ENCODE data around the gene TEX19. TPM values are rescaled to one million over a fixed set of nuclear protein-coding genes. Genes with fewer than 3 reads are reported as not detected.
A peak's percentile ranks its signal among the peaks of the same experiment; 100 is the strongest.

Gene TEX19
- total RNA-seq, 2 experiments from 2014 or later: 2.0 to 3.4 TPM

DNA sequence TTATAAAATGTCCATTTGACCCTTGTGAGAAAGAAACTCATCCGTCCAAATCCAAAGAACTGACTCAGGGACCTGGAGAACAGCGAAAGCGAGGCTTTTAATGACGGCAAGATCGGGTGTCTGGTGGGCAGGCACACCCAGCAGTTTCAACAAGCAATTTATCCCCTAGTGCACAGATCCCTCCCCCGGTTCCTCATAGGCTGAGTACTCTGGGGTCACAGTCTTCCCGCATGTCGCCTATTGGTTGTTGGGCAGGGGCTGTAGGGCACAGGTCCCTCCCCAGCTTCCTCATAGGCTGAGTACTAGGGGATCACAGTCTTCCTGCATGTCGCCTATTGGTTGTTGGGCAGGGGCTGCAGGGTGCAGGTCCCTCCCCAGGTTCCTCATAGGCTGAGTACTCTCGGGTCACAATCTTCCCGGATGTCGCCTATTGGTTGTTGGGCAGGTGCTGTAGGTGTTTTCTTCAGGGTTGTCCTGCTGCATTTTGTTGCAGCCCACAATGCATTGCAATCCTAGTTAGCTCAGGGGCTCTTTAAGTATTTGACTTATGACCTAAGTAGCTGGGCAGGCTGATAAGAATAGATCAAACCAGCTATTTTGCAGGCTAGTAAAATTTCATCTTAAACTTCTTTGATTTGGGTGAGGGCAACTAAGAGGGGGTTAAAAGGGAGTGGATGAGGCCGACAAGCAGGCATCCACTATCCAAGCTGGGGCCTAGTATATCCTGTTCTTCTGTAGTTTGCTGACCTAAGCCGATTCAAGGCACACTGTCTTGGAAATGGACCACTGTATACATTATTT lies 8.9 kb downstream of the TEX19 start:
- intact Hi-C loops (cut with micrococcal nuclease; ENCODE audit: unreplicated experiment): no loop called here
- Histone ChIP-seq H3K4me2 (ENCODE audit: low read length) (peak overlapping the region; percentile 48), H3K79me2 (ENCODE audit: insufficient read depth, low read depth, low read length) (no peaks in the 10 kb centered on the region), H4K20me1 (ENCODE audit: insufficient read depth, low read length) (no peaks in the 10 kb centered on the region), H2AFZ (ENCODE audit: low read length) (peak overlapping the region; percentile 56; the same call in 1 of the 2 replicates), H3K9me2 (ENCODE audit: insufficient read depth, low read length) (no peaks in the 10 kb centered on the region), H3K27ac (ENCODE audit: low read depth, low read length, poor library complexity, severe bottlenecking) (peak overlapping the region; percentile 62), H3K36me3 (ENCODE audit: insufficient read depth, low read length) (no peaks in the 10 kb centered on the region), H3K4me1 (ENCODE audit: insufficient read depth, low read length, poor library complexity, severe bottlenecking) (peaks cover 69% of the 10 kb centered on the region), H3K4me3 (ENCODE audit: low read depth, low read length, poor library complexity, severe bottlenecking) (peak overlapping the region; percentile 59), H3K9me3 (ENCODE audit: low read length) (no peaks in the 10 kb centered on the region)
- ChIA-PET POLR2A (interaction anchor here (0.6 to 0.8 kb wide), 2 partner anchors 9 to 85 kb away, joined by 3 to 4 read pairs; partner anchors contain the start of gene TEX19), CTCF (ENCODE audit: unreplicated experiment) (interaction anchor here (0.7 to 0.8 kb wide), 2 partner anchors 15 to 894 kb away, joined by 3 read pairs; no protein-coding TSS in a partner anchor)
- BruUV-seq (replicated peaks): no TSS peak
- peak; percentile 96 for DNase-seq (ENCODE audit: low spot score)
- no peak for TF ChIP-seq EZH2phosphoT487 (IDR thresholded peaks at IDR 0.05; ENCODE audit: borderline replicate concordance, low read depth, low read length)
- TF ChIP-seq, protein P1, sequence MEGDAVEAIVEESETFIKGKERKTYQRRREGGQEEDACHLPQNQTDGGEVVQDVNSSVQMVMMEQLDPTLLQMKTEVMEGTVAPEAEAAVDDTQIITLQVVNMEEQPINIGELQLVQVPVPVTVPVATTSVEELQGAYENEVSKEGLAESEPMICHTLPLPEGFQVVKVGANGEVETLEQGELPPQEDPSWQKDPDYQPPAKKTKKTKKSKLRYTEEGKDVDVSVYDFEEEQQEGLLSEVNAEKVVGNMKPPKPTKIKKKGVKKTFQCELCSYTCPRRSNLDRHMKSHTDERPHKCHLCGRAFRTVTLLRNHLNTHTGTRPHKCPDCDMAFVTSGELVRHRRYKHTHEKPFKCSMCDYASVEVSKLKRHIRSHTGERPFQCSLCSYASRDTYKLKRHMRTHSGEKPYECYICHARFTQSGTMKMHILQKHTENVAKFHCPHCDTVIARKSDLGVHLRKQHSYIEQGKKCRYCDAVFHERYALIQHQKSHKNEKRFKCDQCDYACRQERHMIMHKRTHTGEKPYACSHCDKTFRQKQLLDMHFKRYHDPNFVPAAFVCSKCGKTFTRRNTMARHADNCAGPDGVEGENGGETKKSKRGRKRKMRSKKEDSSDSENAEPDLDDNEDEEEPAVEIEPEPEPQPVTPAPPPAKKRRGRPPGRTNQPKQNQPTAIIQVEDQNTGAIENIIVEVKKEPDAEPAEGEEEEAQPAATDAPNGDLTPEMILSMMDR (conservative IDR thresholded peaks at IDR 0.05; ENCODE audit: low read length): no peak

DNA sequence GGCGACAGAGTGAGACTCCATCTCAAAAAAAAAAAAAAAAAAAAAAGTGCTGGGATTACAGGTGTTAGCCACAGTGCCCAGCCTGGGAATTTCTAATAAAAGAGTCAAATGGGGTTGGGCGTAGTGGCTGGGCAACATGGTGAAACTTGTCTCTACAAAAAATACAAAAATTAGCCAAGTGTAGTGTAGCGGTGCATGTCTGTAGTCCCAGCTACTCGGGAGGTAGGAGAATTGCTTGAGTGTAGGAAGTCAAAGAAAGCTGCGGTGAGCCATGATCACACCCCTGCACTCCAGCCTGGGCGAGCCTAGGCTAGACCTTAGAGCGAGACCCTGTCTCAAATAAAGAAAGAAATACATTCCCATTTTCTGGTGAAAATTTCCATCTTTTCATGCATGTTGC lies 10.2 kb downstream of the TEX19 start:
- Histone ChIP-seq H3K79me2 (ENCODE audit: insufficient read depth, low read depth, low read length) (no peaks in the 10 kb centered on the region), H3K27ac (ENCODE audit: low read depth, low read length, poor library complexity, severe bottlenecking) (peak overlapping the region; percentile 2), H3K4me1 (ENCODE audit: insufficient read depth, low read length, poor library complexity, severe bottlenecking) (peaks cover 64% of the 10 kb centered on the region), H3K4me3 (ENCODE audit: low read depth, low read length, poor library complexity, severe bottlenecking) (no peak overlapping the region), H3K36me3 (ENCODE audit: insufficient read depth, low read length) (no peaks in the 10 kb centered on the region), H4K20me1 (ENCODE audit: insufficient read depth, low read length) (no peaks in the 10 kb centered on the region), H2AFZ (ENCODE audit: low read length) (no peak overlapping the region), H3K9me3 (ENCODE audit: low read length) (no peaks in the 10 kb centered on the region), H3K4me2 (ENCODE audit: low read length) (no peak overlapping the region), H3K9me2 (ENCODE audit: insufficient read depth, low read length) (no peaks in the 10 kb centered on the region)
- intact Hi-C loops (cut with micrococcal nuclease; ENCODE audit: unreplicated experiment): no loop called here
- DNase-seq (ENCODE audit: low spot score): no peak
- no peak for TF ChIP-seq EZH2phosphoT487 (IDR thresholded peaks at IDR 0.05; ENCODE audit: borderline replicate concordance, low read depth, low read length)
- TF ChIP-seq, protein P1 (conservative IDR thresholded peaks at IDR 0.05; ENCODE audit: low read length): no peak
- CTCF ChIA-PET (ENCODE audit: unreplicated experiment): no interaction called here
- BruUV-seq (replicated peaks): no TSS peak
- POLR2A ChIA-PET: interaction anchor here (1.8 to 2.0 kb wide), 2 partner anchors 11 to 19 kb away, joined by 13 to 15 read pairs; partner anchors contain the start of gene TEX19

All from OCI-LY7 (cell line).